Mucosa of gallbladder (tissue), 1 donor: ENCODE measurements around the gene LDLR. TPM values are rescaled to one million over a fixed set of nuclear protein-coding genes. Genes with fewer than 3 reads are reported as not detected.
"Not testable (repeated sequence)": the region's sequence is repeated elsewhere in the genome, so short reads cannot be mapped to it uniquely, and the experiment has no call there.

ENCODE experiments used
- DNase-seq: peaks from one replicate; pipeline ENCODE4 v3.0.0-alpha.2; 2020; ENCODE audit warnings: low spot score
- total RNA-seq: library from RNA; stranded (reverse); gene quantifications from one replicate; pipeline ENCODE4 v1.2.1, GENCODE V29; 2021
- donor health status: DM: no; HTN: no; CAD: no.

Gene LDLR
- total RNA-seq, 1 donor from 2014 or later: 190 TPM

DNA sequence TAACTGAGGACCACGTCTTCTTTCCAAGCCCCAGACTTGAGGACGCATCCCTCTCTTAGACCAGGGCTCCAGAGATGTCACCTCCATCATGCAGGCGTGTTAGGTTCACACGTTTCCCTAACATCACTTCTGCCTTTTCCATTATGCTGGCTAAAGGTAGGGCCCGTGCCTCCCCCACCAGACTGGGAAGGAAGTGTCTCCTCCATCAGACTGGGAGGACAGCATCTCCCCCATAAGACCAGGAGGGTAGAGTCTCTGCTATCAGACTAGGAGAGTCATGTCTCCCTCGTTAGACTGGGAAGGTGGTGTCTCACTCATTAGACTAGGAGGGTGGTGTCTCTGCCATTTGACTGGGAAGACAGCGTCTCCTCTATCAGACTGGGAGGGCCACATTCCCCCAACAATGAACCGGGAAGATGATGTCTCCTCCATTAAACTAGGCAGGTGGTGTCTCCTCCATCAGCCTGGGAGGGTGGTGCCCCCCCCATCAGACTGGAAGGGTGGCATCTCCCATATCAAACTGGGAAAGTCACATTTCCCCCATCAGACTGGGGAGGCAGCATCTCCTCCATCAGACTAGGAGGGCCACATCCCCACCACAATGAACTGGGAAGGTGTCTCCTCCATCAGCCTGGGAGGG is 84.4 kb downstream of the LDLR start:
- no peak for DNase-seq

DNA sequence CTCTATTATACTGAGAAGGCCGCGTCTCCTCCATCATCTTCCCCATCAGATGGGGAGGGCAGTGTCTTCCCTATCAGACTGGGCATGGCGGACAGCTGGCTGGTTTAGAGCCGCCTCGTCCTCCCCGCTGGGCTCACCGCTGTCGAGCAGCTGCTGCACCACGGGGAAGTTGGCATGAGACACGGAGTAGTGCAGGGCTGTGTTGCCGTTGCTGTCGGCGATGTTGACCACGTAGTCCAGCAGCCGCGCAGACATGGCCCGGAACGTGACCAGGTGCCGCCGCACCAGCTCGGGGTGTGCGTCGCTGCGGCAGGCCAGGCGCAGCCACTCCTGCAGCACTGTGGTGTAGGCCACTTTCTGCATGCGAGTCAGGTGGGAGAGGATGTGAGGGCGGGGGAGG is 85.1 kb downstream of the LDLR start:
- no peak for DNase-seq

DNA sequence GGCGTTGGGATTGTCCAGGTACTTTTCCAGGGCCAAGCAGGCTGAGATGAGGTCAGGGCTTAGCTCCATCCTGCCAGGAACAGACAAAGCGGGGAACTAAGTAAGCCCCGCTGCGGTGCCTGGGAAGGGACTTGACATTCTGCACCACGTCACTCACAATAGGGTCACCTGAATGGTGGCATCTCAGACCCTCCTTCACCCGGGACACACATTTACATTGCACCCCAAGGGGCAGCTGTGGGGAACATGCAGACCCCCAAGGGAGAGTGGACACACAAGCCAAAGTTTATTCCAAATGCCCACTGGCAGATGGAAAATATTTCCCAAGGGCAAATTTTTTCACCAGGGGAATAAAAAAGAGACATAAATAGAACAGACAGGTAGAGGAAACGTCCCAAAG is 86.7 kb downstream of the LDLR start:
- DNase-seq: no peak

- DNase-seq: no peak
These were observed 87.4 kb downstream of the LDLR start for GRCh38 chr19:11176466-11177193.

- DNase-seq: no peak
These were observed 88.3 kb downstream of the LDLR start for GRCh38 chr19:11177592-11177991.

DNA sequence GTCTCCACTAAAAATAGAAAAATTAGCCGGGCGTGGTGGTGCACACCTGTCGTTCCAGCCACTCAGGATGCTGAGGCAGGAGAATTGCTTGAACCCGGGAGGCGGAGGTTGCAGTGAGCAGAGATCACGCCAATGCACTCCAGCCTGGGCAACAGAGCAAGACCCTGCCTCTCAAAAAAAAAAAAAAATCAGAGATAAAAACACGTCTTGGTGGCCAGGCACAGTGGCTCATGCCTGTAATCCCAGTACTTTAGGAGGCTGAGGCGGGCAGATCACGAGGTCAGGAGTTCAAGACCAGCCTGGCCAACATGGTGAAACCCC is 89.8 kb downstream of the LDLR start:
- not testable (repeated sequence) for DNase-seq

- no peak for DNase-seq
These were observed 90.5 kb downstream of the LDLR start for GRCh38 chr19:11179716-11180297.

- DNase-seq: no peak
These were observed 91.1 kb downstream of the LDLR start for GRCh38 chr19:11180346-11180745.

DNA sequence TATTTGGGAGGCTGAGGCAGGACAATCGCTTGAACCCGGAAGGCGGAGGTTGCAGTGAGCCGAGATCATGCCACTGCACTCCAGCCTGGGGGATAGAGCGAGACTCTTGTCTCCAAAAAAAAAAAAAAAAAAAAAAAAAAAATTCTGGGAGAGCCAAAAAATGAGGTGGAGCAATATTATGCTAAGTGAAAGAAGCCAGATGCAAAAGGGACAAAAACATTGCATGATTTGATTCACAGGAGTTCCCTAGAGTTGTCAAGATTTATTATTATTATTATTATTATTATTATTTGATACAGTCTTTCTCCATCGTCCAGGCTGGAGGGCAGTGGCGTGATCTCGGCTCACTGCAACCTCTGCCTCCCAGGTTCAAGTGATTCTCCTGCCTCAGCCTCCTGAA is 91.7 kb downstream of the LDLR start:
- DNase-seq: not testable (repeated sequence)

DNA sequence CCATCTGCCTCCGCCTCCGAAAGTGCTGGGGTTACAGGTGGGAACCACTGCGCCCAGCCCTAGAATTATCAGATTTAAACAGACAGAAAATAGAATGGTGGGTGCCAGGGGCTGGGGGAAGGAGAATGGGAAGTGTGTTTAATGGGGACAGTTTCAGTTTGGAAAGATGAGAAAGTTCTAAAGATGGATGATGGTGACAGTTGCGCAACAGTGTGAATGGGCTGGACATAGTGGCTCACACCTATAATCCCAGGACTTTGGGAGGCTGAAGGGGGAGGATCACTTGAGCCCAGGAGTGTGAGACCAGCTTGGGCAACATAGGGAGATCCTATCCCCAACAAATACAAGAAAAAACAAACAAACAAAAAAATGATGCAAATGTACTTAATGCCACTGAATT is 92.2 kb downstream of the LDLR start:
- no peak for DNase-seq

Other genes starting within 250 kb of the LDLR start
- 0.78 TPM for gene C19orf38, start 241.0 kb upstream of the LDLR start, total RNA-seq
- gene CARM1, start 217.9 kb upstream of the LDLR start, total RNA-seq: 33.5 TPM
- 76.8 TPM for gene YIPF2, start 160.8 kb upstream of the LDLR start, total RNA-seq
- gene TIMM29, start 160.7 kb upstream of the LDLR start, total RNA-seq: 23.8 TPM
- gene SMARCA4, start 128.4 kb upstream of the LDLR start, total RNA-seq: 95.5 TPM
- 2.1 TPM for gene SPC24, start 66.3 kb downstream of the LDLR start, total RNA-seq
- 225 TPM for gene KANK2, start 108.1 kb downstream of the LDLR start, total RNA-seq
- 0.95 TPM for gene ANGPTL8, start 150.2 kb downstream of the LDLR start, total RNA-seq
- gene DOCK6, start 173.1 kb downstream of the LDLR start, total RNA-seq: 102 TPM
- gene TSPAN16, start 206.7 kb downstream of the LDLR start, total RNA-seq: not detected